Kidney (tissue), 14 donors: ENCODE results near the gene GDI2. TPM values are rescaled to one million over a fixed set of nuclear protein-coding genes. Genes with fewer than 3 reads are reported as not detected.

Source experiments
- DNase-seq, 5 donors: peaks; one replicate each; pipeline ENCODE4 v3.0.0-alpha.2; 2013 to 2020
- FAIRE-seq: peaks from 2 replicates; lab custom pipeline; 2012; peaks lifted over from hg19 to GRCh38; lab: Jason Lieb, UNC
- H3K27ac ChIP-seq, 2 donors: one replicate each; pipeline ENCODE4 v1.7.0; 2013; ENCODE audit warnings: low read depth in 2 of 2, low read length in 2 of 2, inconsistent platforms in 1 of 2
- H3K27me3 ChIP-seq: one replicate; pipeline ENCODE4 v1.7.1; 2013; ENCODE audit warnings: low read length, inconsistent platforms; ENCODE audit not compliant: control insufficient read depth, insufficient read depth
- H3K36me3 ChIP-seq, 3 donors: one replicate each; pipeline versions ENCODE4 v1.7.0 to v1.7.1; 2013; ENCODE audit warnings: low read length in 3 of 3, control low read depth in 1 of 3, inconsistent platforms in 1 of 3; ENCODE audit not compliant: insufficient read depth in 3 of 3, control insufficient read depth in 2 of 3
- H3K4me1 ChIP-seq, 3 donors: one replicate each; pipeline versions ENCODE4 v1.7.0 to v1.7.1; 2013; ENCODE audit warnings: low read length in 3 of 3, inconsistent platforms in 1 of 3, low read depth in 1 of 3; ENCODE audit not compliant: control insufficient read depth in 2 of 3, insufficient read depth in 2 of 3
- H3K4me3 ChIP-seq, 3 donors: one replicate each; pipeline versions ENCODE4 v1.7.0 to v1.8.1; 2013; ENCODE audit warnings: low read length in 3 of 3, control low read depth in 1 of 3, inconsistent platforms in 1 of 3
- H3K9ac ChIP-seq, 3 donors: one replicate each; pipeline versions ENCODE4 v1.7.0 to v1.7.1; 2013; ENCODE audit warnings: low read length in 3 of 3, control low read depth in 1 of 3, inconsistent platforms in 1 of 3
- H3K9me3 ChIP-seq, 3 donors: one replicate each; pipeline versions ENCODE4 v1.7.0 to v1.7.1; 2013; ENCODE audit warnings: low read length in 3 of 3, control low read depth in 1 of 3, inconsistent platforms in 1 of 3; ENCODE audit not compliant: control insufficient read depth in 2 of 3, insufficient read depth in 1 of 3
- intact Hi-C: fragments of 100-400 bp; cut with DNase I; formaldehyde crosslinking; loops from one replicate; pipeline ENCODE4 v1.11.1; 2022
- polyA plus RNA-seq: library from polyadenylated mRNA; stranded (reverse); fragments of 350-450 nt; fragmentation: Illumina TruSeq; extraction: RNeasy Lipid Tissue Mini Kit (QIAGEN cat#74804); gene quantifications from one replicate; pipeline ENCODE4 v1.2.3, GENCODE V29; 2014; ENCODE audit warnings: low read depth, low replicate concordance; ENCODE audit not compliant: insufficient read depth
- total RNA-seq: library from RNA; stranded (reverse); fragmentation: NEBNext Ultra II Directional; extraction: Animal tissue kit (Norgen Biotek cat#: 25700); gene quantifications from one replicate; pipeline ENCODE4 v1.2.1, GENCODE V29; 2021
- TF ChIP-seq, protein P1 (sequence below): IDR thresholded peaks from 3 replicates; pipeline ENCODE4 v1.5.1; 2012; ENCODE audit warnings: mild to moderate bottlenecking, moderate library complexity, borderline replicate concordance; ENCODE audit not compliant: insufficient read depth; ENCODE audit errors: extremely low read depth
- donor health status: control.
- donor health status: control.
- donor health status: control.
- donor health status: control.
- donor health status: control.
- donor health status: DM: yes; HTN: yes; CAD: no.
- donor health status: Normal renal cell carcinoma (clear cell type).

Gene GDI2
- total and polyA plus RNA-seq, 2 donors from 2014 or later, result 143 to 168 TPM

GRCh38 chr10:5741276-5741675 is 72.0 kb downstream of the GDI2 start:
- intact Hi-C loops, result no loop called here
- Histone ChIP-seq H3K9ac (no peak overlapping the region), H3K4me3 (no peak overlapping the region), H3K4me1 (no peaks in the 10 kb centered on the region), H3K27ac (no peak overlapping the region), H3K36me3 (peaks cover 2 to 20% (median 14%) of the 10 kb centered on the region in 3 donors), H3K9me3 (no peaks in the 10 kb centered on the region), H3K27me3 (no peaks in the 10 kb centered on the region)
- TF ChIP-seq, protein P1, sequence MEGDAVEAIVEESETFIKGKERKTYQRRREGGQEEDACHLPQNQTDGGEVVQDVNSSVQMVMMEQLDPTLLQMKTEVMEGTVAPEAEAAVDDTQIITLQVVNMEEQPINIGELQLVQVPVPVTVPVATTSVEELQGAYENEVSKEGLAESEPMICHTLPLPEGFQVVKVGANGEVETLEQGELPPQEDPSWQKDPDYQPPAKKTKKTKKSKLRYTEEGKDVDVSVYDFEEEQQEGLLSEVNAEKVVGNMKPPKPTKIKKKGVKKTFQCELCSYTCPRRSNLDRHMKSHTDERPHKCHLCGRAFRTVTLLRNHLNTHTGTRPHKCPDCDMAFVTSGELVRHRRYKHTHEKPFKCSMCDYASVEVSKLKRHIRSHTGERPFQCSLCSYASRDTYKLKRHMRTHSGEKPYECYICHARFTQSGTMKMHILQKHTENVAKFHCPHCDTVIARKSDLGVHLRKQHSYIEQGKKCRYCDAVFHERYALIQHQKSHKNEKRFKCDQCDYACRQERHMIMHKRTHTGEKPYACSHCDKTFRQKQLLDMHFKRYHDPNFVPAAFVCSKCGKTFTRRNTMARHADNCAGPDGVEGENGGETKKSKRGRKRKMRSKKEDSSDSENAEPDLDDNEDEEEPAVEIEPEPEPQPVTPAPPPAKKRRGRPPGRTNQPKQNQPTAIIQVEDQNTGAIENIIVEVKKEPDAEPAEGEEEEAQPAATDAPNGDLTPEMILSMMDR, result no peak
- no peak for FAIRE-seq
- no peak for DNase-seq

DNA sequence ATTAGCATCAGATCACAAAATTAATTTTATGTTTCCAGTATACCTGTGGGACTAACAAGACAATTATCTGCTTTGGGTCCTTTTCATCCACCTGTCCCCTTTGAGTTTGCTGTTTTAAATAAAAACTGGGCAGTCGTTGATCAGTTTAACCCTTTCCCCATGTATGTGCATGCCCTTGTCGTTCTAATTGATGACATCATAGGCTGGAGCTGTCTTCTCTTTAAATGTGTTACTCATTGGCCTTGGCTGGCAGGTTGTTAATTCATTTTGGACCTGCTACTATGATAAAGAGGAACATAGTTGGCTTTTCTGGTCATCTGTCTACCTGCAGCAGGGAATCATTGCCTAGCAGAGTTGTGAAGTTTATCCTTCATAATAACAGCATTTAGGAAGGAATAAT is 74.8 kb downstream of the GDI2 start:
- H3K4me1 ChIP-seq, result no peaks in the 10 kb centered on the region
- no peak overlapping the region for H3K4me3 ChIP-seq
- H3K27me3 ChIP-seq, result no peaks in the 10 kb centered on the region
- DNase-seq (no peak), FAIRE-seq (no peak)
- no peak overlapping the region for H3K27ac ChIP-seq
- peaks cover 2 to 23% (median 9%) of the 10 kb centered on the region in 3 donors for H3K36me3 ChIP-seq
- TF ChIP-seq, protein P1, result no peak
- intact Hi-C loops, result no loop called here
- H3K9me3 ChIP-seq, result no peaks in the 10 kb centered on the region
- no peak overlapping the region for H3K9ac ChIP-seq

DNA sequence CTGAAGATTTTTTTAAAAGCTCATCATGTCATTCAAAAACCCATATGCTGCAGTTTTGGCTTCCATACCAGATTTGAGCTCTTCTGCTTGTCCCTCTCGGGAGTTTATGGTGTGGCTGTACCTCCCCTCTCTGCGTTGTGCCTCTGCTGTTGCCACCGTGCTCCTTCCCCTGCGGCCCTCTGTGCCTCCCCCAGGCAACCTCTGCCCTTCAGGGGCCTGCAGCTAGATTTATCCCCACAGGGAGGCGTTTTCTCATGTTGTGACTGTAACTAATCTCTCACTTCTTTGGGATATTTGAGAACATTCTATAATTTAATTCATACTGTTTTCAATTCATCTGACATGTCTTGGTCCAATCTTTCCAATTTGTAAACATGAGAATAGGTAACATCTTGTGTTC is 75.9 kb downstream of the GDI2 start:
- no peaks in the 10 kb centered on the region for H3K9me3 ChIP-seq
- TF ChIP-seq, protein P1, result no peak
- no peak for FAIRE-seq
- H3K4me3 ChIP-seq, result no peak overlapping the region
- no peaks in the 10 kb centered on the region for H3K27me3 ChIP-seq
- intact Hi-C loops, result no loop called here
- H3K36me3 ChIP-seq, result peaks cover 2 to 22% (median 11%) of the 10 kb centered on the region in 3 donors
- H3K27ac ChIP-seq, result no peak overlapping the region
- H3K9ac ChIP-seq, result no peak overlapping the region
- H3K4me1 ChIP-seq, result no peaks in the 10 kb centered on the region
- DNase-seq, result peak in 3 of 5 donors; percentile 19 to 31 (median 28)

DNA sequence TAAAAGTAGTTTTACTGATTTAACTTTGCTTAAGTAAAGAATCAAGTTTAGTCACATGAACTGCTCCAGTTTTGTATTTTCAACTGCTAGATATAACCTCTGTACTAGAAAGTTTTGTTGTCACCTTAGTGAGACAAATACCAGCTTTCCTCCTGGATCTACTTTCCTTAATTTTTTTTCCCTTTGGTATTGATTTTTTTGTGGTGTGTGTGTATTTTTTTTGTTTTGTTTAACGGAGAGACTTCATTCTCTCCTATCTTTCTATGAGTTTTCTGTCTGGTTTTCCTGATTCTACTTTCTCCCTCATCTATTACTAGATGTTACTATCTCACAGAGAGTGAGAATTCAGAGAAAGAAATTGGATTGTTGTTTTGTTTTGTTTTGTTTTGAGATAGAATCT is 76.6 kb downstream of the GDI2 start:
- no peak for DNase-seq
- TF ChIP-seq, protein P1, result no peak
- no peak overlapping the region for H3K9ac ChIP-seq
- peaks cover 2 to 19% (median 6%) of the 10 kb centered on the region in 3 donors for H3K36me3 ChIP-seq
- FAIRE-seq, result no peak
- intact Hi-C loops, result no loop called here
- H3K27ac ChIP-seq, result no peak overlapping the region
- no peak overlapping the region for H3K4me3 ChIP-seq
- H3K9me3 ChIP-seq, result no peaks in the 10 kb centered on the region
- H3K27me3 ChIP-seq, result no peaks in the 10 kb centered on the region
- H3K4me1 ChIP-seq, result no peaks in the 10 kb centered on the region
